Sigmoid colon (tissue), 7 donors: ENCODE data around the gene CCDC102A. TPM values are rescaled to one million over a fixed set of nuclear protein-coding genes. Genes with fewer than 3 reads are reported as not detected.

Source experiments
- DNase-seq: peaks from one replicate; pipeline ENCODE4 v3.0.0-alpha.2; 2019
- H3K27ac ChIP-seq, 4 donors: fragments of 200-600 bp; sonication (generic); one replicate each; pipeline ENCODE4 v1.5.1; 2016 to 2019; ENCODE audit warnings: mild to moderate bottlenecking in 1 of 4
- H3K27me3 ChIP-seq, 3 donors: fragments of 200-600 bp; sonication (generic); one replicate each; pipeline ENCODE4 v1.5.1; 2019; ENCODE audit warnings: mild to moderate bottlenecking in 1 of 3
- H3K36me3 ChIP-seq, 4 donors: fragments of 200-600 bp; sonication (generic); one replicate each; pipeline ENCODE4 v1.5.1; 2016 to 2019
- H3K4me1 ChIP-seq, 4 donors: fragments of 200-600 bp; sonication (generic); one replicate each; pipeline ENCODE4 v1.5.1; 2017 to 2019
- H3K4me3 ChIP-seq, 4 donors: fragments of 200-600 bp; sonication (generic); one replicate each; pipeline ENCODE4 v1.5.1; 2017 to 2019; ENCODE audit warnings: mild to moderate bottlenecking in 2 of 4, moderate library complexity in 1 of 4
- H3K9me3 ChIP-seq, 4 donors: fragments of 200-600 bp in 3 of 4; sonication (generic) in 3 of 4; one replicate each; pipeline versions ENCODE4 v1.5.1 to v1.6.1; 2013 to 2019
- CTCF ChIP-seq, 4 experiments: fragments of 450-650 bp in 3 of 4; fragments of 200-600 bp in 1 of 4; IDR thresholded peaks; one replicate each; pipeline ENCODE4 v1.5.1; 2016 to 2019; ENCODE audit warnings: antibody characterized with exemption in 4 of 4, mild to moderate bottlenecking in 3 of 4, moderate library complexity in 2 of 4
- EP300 ChIP-seq, 4 donors: sonication (generic); formaldehyde crosslinking; IDR thresholded peaks; one replicate each; pipeline ENCODE4 v1.6.1; 2017; ENCODE audit warnings: antibody characterized with exemption in 4 of 4
- POLR2A ChIP-seq, 2 donors: fragments of 450-650 bp; IDR thresholded peaks; one replicate each; pipeline ENCODE4 v1.6.1; 2016; ENCODE audit warnings: antibody characterized with exemption in 2 of 2, mild to moderate bottlenecking in 2 of 2, moderate library complexity in 2 of 2
- POLR2AphosphoS5 ChIP-seq, 4 donors: sonication (generic); formaldehyde crosslinking; IDR thresholded peaks; one replicate each; pipeline ENCODE4 v1.6.1; 2017; ENCODE audit warnings: antibody characterized with exemption in 4 of 4
- WGBS, 2 donors: extraction: QIAGEN DNeasy Blood & Tissue Kit; methylation state at CpG; one replicate each; pipeline ENCODE4 v1.1.7; 2013; 5-methylcytosine and 5-hydroxymethylcytosine counted together
- intact Hi-C: fragments of 100-400 bp; cut with DNase I; formaldehyde crosslinking; loops from one replicate; pipeline ENCODE4 v1.15.1; 2023
- polyA plus RNA-seq, 3 donors: library from polyadenylated mRNA; stranded (reverse); fragments of 200-250 nt; gene quantifications; one replicate each; pipeline ENCODE4 v1.2.3, GENCODE V29; 2013
- total RNA-seq, 4 donors: library from RNA; depleted of rRNA; stranded (reverse); fragments of >200 nt; gene quantifications; one replicate each; pipeline ENCODE4 v1.1.0, GENCODE V29; 2016
- donor health status: healthy with polysubstance abuse.
- donor health status: Bipolar disorder and iron deficiency.
- donor health status: healthy.

Gene CCDC102A
- total and polyA plus RNA-seq, 7 donors = 1.6 to 46.8 (median 17.8) TPM

DNA sequence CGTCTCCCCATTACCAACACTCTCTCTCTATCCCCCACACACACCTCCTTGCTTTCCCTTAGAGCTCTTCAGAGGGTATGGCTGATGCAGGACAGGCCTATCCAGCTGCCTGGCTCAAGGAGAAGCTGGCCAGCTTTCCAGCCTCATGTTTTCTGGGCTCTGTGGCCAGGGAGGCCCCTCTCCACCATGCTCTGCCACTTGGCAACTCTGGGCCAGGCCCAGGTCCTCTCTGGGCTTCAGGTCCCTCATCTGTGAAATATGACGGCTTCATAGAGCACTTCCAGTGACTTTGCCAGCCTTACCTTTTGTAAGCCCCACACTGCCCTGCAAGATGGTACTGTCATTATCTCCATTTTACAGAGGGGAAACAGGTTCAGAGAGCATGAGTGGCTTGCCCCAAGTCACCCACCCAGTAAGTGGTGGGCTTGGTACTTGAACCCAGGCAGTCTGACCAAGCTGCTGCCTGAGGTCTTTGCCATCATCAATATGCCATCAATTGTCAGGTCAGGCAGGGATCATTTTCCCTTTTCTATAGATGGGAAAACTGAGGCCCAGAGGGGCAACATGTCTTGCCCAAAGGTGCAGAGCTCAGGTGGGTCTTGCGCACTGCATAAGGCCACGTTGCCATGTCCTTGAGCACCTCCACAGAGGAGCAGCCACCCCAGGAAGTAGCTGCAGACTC is 5.5 kb upstream of the CCDC102A start:
- 70 to 83% methylated on average over 4 of the region's 4 CpGs for WGBS, 2 donors
- intact Hi-C loops = no loop called here
- Histone ChIP-seq H3K4me1 (peaks cover 0 to 7% (median 4%) of the 10 kb centered on the region in 4 donors), H3K27me3 (no peaks in the 10 kb centered on the region), H3K4me3 (no peak overlapping the region), H3K27ac (no peak overlapping the region), H3K36me3 (no peaks in the 10 kb centered on the region), H3K9me3 (no peaks in the 10 kb centered on the region)
- no peak for DNase-seq
- no peak for TF ChIP-seq CTCF (IDR thresholded peaks at IDR 0.05)
- no peak for TF ChIP-seq EP300 (IDR thresholded peaks at IDR 0.05)
- no peak for TF ChIP-seq POLR2AphosphoS5 (IDR thresholded peaks at IDR 0.05)
- TF ChIP-seq POLR2A (IDR thresholded peaks at IDR 0.05) = no peak

- Histone ChIP-seq H3K27me3 (no peaks in the 10 kb centered on the region), H3K4me1 (peaks cover 0 to 11% (median 8%) of the 10 kb centered on the region in 4 donors), H3K27ac (no peak overlapping the region), H3K4me3 (no peak overlapping the region), H3K36me3 (no peaks in the 10 kb centered on the region), H3K9me3 (no peaks in the 10 kb centered on the region)
- TF ChIP-seq CTCF (IDR thresholded peaks at IDR 0.05) = no peak
- no peak for TF ChIP-seq POLR2AphosphoS5 (IDR thresholded peaks at IDR 0.05)
- no peak for TF ChIP-seq EP300 (IDR thresholded peaks at IDR 0.05)
- no peak for TF ChIP-seq POLR2A (IDR thresholded peaks at IDR 0.05)
- no peak for DNase-seq
- 57 to 76% methylated on average over 12 of the region's 12 CpGs for WGBS, 2 donors
- intact Hi-C loops = no loop called here
Measured at GRCh38 chr16:57540906-57541753, 4.8 kb upstream of the CCDC102A start.

- WGBS, 2 donors = 83 to 90% methylated on average over 2 of the region's 2 CpGs
- no peak overlapping the region for H3K27ac ChIP-seq
- no peaks in the 10 kb centered on the region for H3K27me3 ChIP-seq
- no peak overlapping the region for H3K4me3 ChIP-seq
- no peaks in the 10 kb centered on the region for H3K36me3 ChIP-seq
- H3K4me1 ChIP-seq = peaks cover 0 to 14% (median 10%) of the 10 kb centered on the region in 4 donors
- TF ChIP-seq POLR2A (IDR thresholded peaks at IDR 0.05) (no peak), CTCF (IDR thresholded peaks at IDR 0.05) (no peak), EP300 (IDR thresholded peaks at IDR 0.05) (no peak), POLR2AphosphoS5 (IDR thresholded peaks at IDR 0.05) (no peak)
- intact Hi-C loops = no loop called here
- no peaks in the 10 kb centered on the region for H3K9me3 ChIP-seq
- DNase-seq = no peak
Measured at GRCh38 chr16:57540387-57540786, 4.0 kb upstream of the CCDC102A start.

DNA sequence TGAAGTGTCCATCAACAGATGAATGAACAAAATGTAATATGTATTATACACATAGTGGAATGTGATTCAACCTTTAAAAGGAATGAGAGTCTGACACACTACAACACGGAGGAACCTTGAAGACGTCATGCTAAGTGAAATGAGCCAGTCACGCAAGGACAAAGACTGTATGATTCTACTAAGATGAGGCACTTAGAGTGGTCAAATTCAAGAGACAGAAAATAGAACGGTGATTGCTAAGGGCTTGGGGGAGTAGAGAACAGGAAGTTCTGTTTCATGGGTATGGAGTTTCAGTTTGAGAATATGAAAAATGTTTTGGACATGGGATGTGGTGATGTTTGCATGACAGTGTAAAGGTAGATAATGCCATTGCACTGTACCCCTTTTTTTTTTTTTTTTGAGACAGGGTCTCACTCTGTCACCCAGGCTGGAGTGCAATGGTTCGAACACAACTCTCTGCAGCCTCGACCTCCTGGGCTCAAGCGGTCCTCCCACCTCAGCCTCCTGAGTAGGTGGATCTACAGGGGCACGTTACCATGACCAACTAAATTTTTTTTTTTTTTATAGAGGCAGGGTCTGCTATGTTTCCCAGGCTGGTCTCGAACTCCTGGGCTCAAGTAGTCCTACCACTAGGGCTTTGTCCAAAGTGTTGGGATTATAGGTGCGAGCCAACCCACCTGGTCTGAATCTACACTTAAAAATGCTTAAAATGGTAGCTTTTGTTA is 2.9 kb upstream of the CCDC102A start:
- H3K4me1 ChIP-seq = peaks cover 0 to 25% (median 21%) of the 10 kb centered on the region in 4 donors
- H3K4me3 ChIP-seq = no peak overlapping the region
- H3K9me3 ChIP-seq = no peaks in the 10 kb centered on the region
- TF ChIP-seq EP300 (IDR thresholded peaks at IDR 0.05) = no peak
- TF ChIP-seq POLR2A (IDR thresholded peaks at IDR 0.05) = no peak
- no peak for TF ChIP-seq POLR2AphosphoS5 (IDR thresholded peaks at IDR 0.05)
- TF ChIP-seq CTCF (IDR thresholded peaks at IDR 0.05) = no peak
- no peaks in the 10 kb centered on the region for H3K27me3 ChIP-seq
- WGBS, 2 donors = 78 to 83% methylated on average over 10 of the region's 10 CpGs
- no peak overlapping the region for H3K27ac ChIP-seq
- intact Hi-C loops = loop anchor here (5.0 to 10.0 kb wide), 3 partner anchors 237 to 466 kb away; partner anchors contain the start of genes PSME3IP1, RSPRY1, USB1 and ZNF319
- no peaks in the 10 kb centered on the region for H3K36me3 ChIP-seq
- no peak for DNase-seq
